GM18951 (cell line): ENCODE results near the gene TMEM37.

Experiments used
- POLR2A ChIP-seq: IDR thresholded peaks from 4 replicates; pipeline ENCODE4 v1.6.1; 2011; ENCODE audit warnings: mild to moderate bottlenecking; ENCODE audit not compliant: insufficient read length, insufficient read depth; ENCODE audit errors: extremely low read depth
- in situ Hi-C: fragments of 300-500 bp; cut with MboI; formaldehyde crosslinking; loops from one replicate; pipeline ENCODE4 v1.12.0; 2022; ENCODE audit warnings: low sequenced_read_pairs, mixed read lengths, inconsistent platforms; ENCODE audit not compliant: unreplicated experiment

Gene TMEM37

DNA sequence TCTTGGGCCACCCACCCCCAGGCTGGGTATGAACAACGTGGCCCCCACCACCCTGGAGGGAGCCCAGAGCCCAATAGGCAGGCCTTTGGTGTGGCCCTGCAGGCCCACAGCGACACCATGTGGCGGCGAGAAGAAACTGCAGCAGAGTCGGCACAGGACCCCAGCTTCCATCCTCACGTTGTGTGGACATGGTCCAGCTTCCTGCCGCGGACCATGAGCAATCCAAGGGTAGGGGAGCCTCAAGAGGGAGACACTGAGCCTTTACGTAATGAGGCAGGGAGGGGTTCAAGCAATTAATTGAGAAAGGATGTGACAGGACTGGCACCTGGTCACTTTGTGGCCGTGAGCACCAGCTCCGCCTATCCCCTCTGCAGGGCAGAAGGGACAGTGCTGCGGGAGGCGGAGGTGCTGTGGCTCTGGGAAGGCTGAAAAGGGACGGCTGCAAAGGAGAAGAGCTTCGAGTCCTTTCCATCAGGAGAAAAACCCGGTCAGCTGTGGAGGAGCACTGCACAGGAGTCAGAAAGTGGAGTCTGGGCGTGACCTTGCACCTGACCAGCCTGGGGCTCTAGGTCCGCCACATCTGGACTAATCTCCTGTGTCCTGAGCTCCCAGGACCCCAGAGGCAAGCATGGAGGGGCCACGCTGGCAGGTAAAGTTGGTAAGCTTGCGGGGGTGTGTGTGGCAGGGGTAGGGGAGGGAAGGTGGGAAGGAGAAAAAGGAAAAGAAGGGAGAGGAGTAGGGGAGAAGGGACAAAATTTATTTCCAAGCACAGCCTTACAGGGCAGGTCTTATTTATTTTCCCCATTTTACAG is 44.9 kb downstream of the TMEM37 start:
- TF ChIP-seq POLR2A, result no peak
- in situ Hi-C loops, result loop anchor here (10.0 kb wide), 1 partner anchor 72 kb away; no protein-coding TSS in a partner anchor

- TF ChIP-seq POLR2A, result no peak
- in situ Hi-C loops, result loop anchor here (10.0 kb wide), 1 partner anchor 72 kb away; no protein-coding TSS in a partner anchor
Measured at GRCh38 chr2:119477113-119477505, 45.5 kb downstream of the TMEM37 start.

DNA sequence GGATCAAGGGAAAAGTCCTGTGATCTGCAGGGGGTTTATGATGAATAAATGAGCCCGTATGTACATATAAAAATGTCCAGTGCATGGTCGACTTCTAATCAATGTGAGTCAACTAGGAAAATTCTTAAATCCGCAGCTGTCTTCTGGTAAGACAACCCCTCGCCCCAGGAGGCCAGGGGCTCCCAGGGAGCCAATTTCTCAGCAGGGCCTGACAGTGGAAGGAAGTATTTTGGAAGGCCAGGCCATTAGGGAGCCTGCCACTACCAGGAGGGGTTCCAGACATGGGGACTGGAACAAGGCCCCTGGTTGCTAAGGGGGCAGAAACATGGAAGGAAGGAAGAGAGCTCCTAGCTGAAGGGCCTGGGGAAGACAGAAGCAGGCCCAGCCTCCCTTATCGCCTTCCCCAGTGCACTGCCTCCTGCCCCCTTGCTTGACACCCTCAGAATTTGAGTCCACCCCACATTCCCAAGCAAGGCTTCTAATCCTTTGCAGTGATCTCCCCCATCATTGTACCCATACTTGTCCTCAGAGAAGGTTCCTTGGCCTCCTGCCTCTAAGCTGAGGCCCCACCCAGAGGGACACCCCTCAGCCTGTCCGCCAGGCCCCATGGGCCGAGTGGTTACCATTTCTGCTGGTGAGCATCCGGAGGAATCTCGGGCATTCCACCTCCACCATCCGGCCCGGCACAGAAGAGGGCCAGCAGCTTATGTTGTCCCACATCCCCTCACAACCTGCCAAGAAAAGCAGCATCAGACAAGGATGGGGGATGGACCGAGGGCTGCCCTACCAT is 46.7 kb downstream of the TMEM37 start:
- in situ Hi-C loops, result loop anchor here (10.0 kb wide), 1 partner anchor 74 kb away; no protein-coding TSS in a partner anchor
- no peak for TF ChIP-seq POLR2A

GRCh38 chr2:119478978-119479295 is 47.3 kb downstream of the TMEM37 start:
- no peak for TF ChIP-seq POLR2A
- in situ Hi-C loops, result loop anchor here (10.0 kb wide), 1 partner anchor 74 kb away; no protein-coding TSS in a partner anchor

DNA sequence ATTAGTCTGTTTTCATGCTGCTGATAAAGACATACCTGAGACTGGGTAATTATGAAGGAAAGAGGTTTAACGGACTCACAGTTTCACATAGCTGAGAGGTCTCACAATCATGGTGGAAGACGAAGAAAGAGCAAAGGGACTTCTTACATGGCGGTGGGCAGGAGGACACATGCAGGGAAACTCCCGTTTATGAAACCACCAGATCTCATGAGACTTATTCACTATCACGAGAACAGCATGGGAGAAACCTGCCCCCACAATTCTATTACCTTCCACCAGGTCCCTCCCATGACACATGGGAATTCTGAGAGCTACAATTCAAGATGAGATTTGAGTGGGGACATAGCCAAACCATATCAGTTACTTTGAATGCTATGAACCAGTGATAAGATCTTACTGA is 48.5 kb downstream of the TMEM37 start:
- no peak for TF ChIP-seq POLR2A
- in situ Hi-C loops, result no loop called here

DNA sequence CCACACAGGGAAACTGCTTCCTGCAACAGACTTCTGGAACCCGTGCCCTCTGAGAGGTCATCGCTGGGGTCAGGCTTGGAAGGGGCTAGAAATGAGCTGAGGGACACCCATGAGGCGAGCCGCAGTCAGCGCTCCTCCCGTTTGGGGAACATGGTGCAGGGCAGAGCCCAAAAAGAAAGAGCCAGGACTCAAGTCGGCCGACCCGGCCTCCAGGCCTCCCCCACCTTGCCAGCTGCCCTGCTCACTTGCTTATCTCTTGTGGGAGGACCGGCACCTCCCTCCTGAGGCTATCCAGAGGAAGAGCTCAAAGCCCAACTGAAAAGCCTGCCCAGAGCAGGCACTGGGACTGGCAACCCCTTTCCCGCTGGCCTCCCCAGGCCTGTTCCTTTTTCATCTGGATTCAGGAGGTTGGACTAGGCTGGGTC is 49.1 kb downstream of the TMEM37 start:
- TF ChIP-seq POLR2A, result no peak
- in situ Hi-C loops, result no loop called here

GRCh38 chr2:119481501-119482455 is 50.1 kb downstream of the TMEM37 start:
- no peak for TF ChIP-seq POLR2A
- in situ Hi-C loops, result no loop called here

GRCh38 chr2:119482481-119483394 is 51.1 kb downstream of the TMEM37 start:
- TF ChIP-seq POLR2A, result no peak
- in situ Hi-C loops, result no loop called here

GRCh38 chr2:119483395-119483753 is 51.7 kb downstream of the TMEM37 start:
- no peak for TF ChIP-seq POLR2A
- in situ Hi-C loops, result no loop called here

GRCh38 chr2:119483896-119484718 is 52.5 kb downstream of the TMEM37 start:
- TF ChIP-seq POLR2A, result no peak
- in situ Hi-C loops, result no loop called here

DNA sequence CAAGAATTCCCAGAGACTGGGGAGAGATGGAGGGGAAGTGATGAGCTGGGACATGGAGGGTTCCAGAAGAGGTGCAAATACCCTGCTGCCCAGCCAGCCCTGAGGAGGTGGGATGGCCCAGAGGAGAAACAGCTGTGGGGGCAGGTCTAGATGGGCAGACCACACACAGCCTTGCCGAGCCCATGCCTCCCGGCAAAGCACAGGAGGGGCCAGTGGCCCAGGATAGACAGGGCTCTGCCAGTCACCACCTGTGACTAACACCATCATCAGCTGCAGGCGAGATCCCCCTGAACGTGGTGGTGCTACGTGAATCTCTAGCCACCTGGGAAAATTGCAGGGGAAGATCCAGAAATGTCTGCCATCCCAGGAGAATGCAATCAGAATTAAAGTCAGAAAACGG is 53.2 kb downstream of the TMEM37 start:
- in situ Hi-C loops, result no loop called here
- no peak for TF ChIP-seq POLR2A
